Measurements from ENCODE around the gene FANK1.
"Not testable (repeated sequence)": the region's sequence is repeated elsewhere in the genome, so short reads cannot be mapped to it uniquely, and the experiment has no call there.

Gene FANK1

DNA sequence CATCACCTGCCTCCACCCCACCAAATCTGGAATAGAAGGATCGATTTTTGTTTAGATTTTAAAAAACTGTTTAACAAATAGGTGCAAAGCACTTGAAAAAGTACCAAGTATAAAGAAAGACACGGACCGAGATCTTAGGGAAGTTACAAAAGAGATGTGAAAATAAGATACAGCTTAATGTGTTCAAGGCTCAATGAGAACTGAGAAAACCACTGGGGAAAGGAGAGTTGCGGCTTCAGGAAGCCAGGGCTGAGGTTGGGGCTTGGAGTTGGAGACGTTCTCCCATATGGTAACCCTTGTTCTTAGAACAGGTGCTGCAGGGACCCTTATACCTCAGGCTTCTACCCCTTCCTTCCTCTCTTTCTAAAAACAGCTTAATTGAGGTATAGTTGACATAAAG is 140.2 kb downstream of the FANK1 start:
- no peak for DNase-seq

DNA sequence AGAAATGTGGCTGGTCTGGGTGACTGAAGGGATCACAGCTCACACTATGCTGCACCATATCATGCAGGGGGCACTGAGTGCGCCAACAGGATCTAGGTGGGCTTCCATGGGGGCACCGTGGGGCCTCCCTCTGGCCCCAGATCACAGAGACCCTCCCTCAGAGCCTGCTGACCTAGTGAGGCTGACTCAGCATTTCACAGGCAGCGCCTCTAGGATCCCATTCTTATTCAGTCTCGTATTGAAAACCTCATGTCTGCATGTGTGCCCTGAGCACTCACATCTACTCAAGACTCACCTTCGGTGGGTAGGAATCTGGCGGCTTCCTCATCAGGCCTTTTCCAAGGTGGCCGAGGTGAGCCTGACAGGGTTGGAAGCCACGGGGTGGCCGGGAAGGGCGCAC is 141.6 kb downstream of the FANK1 start:
- no peak for DNase-seq

- DNase-seq = no peak
Observed at GRCh38 chr10:126041117-126041516, 144.8 kb downstream of the FANK1 start.

DNA sequence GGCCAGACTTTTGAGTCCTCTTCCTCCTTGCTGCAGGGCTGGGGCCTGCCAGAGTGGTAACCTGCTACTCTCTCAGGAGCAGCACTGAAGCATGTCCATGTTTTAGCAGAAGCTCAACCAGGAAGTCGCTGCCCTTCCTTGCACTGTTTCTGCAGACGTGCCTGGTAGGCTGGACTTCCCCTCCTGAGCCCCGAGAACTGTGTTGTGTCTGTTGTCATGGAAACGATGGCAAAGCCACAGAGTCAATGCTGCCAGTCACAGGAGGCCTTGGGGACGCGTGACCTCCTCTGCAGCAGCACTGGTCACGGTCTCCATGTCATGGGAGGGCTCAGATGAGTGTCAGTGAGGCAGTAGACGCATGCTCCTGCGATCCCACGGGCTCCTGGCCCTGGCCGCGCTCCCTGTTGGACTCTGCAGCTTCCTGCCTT is 145.5 kb downstream of the FANK1 start:
- peak; percentile 50 for DNase-seq

- no peak for DNase-seq
Observed at GRCh38 chr10:126042354-126042753, 146.0 kb downstream of the FANK1 start.

DNA sequence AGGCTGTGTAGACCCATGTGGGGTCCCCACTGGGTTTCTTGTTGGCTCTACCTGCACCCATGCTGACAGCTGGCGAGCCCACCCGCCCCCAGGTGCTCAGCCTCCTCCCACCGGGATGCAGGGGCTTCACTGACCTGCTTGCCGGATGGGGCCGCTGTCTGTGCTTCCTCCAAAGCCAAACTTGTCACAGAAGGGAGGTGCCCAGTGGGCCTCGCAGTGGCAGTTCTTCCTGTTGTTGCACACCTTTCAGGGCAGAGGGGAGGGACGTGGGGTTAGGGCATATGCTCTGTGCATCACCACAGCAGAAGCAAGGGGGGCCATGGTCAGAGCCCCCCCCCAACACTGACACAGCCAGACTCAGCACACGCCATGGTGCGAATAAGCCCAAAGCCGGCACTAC is 146.5 kb downstream of the FANK1 start:
- no peak for DNase-seq

DNA sequence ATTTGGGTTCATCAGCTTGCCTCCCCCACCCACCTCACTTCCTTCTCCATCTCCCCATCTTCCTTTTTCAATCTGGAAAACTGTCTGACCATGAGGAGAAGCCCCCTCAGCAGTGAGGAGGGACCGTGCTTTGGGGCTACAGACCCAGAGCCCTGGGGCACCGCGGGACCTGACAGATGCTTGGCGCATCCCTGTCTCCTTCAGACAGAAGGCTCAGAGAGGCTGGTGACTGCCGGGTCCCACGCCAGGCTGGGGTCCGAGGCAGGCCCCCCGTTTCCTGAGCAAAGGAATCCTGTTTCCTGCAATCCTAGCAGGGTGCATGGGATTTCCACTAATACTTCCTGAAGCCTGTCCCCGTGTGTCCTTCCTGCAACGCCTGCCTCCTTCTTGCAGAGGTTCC is 147.0 kb downstream of the FANK1 start:
- no peak for DNase-seq

GRCh38 chr10:126045861-126046260 is 149.5 kb downstream of the FANK1 start:
- DNase-seq = no peak

GRCh38 chr10:126046831-126047230 is 150.5 kb downstream of the FANK1 start:
- DNase-seq = no peak

DNA sequence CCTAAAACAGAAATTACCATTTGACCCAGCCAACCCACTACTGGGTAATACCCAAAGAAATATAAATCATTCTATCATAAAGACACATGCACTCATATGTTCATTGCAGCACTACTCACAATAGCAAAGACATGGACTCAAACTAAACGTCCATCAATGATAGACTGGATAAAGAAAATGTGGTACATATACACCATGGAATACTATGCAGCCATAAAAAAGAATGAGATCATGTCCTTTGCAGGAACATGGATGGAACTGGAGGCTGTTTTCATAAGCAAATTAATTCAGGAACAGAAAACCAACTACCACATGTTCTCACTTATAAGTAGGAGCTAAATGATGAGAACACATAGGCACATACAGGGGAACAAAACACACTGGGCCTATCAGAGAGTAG is 151.4 kb downstream of the FANK1 start:
- not testable (repeated sequence) for DNase-seq

GRCh38 chr10:126049759-126050700 is 153.7 kb downstream of the FANK1 start:
- DNase-seq = no peak

GRCh38 chr10:126052171-126052570 is 155.8 kb downstream of the FANK1 start:
- no peak for DNase-seq

DNA sequence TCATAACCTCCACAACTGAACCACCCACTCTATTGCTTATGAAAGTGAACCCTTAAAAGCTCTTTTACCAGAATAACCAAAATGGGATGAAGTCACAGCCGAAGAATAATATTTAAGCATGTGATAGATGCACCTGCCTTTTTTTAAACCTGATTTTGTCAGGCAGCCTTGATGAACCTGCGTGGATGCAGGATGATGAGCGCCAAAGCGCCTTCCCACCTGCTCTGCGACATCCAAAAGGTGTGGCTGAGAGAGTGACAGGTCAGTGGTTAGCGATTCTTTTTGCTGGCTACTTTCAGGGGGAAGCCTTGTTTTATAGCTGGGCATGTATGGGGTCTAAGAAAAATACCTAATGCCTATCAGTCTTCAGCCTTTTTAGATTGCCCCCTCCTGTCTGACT is 157.8 kb downstream of the FANK1 start:
- DNase-seq = no peak

DNA sequence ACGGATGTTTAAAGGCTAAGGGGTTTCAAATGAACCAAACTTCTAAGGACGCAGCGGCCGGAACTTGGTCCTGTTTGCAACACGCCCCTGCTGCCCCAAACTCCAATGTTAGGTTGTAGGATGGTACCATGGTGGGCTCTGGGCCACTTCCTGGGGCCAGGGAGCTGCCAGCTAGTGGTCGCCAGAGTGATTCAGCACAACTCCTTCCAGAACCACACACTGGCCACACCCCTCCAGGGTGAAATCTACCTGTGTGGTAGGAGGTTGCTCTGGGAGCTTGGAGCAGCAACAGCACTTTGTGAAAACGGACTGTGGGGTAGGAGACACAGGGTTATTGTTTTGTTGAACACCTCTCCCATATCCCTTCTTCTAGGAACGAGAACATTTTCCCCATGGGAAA is 161.1 kb downstream of the FANK1 start:
- DNase-seq = no peak

DNA sequence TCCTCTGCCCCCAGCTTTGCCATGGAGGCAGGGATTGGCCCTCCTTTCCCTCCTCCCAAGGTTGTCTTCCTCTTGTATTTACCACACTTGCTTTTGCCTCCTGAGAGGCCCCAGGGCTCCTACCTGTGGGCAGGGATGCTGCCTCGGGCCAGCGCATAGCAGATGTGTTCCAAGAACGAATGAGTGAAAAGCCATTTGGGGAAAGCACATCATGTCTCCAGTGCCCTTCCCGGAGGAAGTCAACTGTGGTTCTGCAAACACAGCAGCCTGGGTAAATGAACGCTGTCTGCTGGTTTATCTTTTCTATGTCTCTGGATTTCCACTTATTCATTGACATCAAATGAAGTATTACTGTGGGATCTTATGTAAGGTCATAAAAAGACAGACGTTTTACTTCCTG is 161.7 kb downstream of the FANK1 start:
- no peak for DNase-seq

- no peak for DNase-seq
Observed at GRCh38 chr10:126058507-126058906, 162.1 kb downstream of the FANK1 start.

Measured in activated CD4-positive, alpha-beta T cell treated with anti-CD3 and anti-CD28 coated beads, Interleukin-2, amount 50 U/mL, for 1 hour (primary cell).